HG02798 (cell line): ENCODE measurements around the gene RUNDC3A.
A peak's percentile ranks its signal among the peaks of the same experiment; 100 is the strongest.
"Not testable (repeated sequence)": the region's sequence is repeated elsewhere in the genome, so short reads cannot be mapped to it uniquely, and the experiment has no call there.

ENCODE experiments used
- ATAC-seq: cut with Tn5 transposase; IDR thresholded peaks from one replicate; pipeline ENCODE4 v1.9.1; 2021; ENCODE audit warnings: mild to moderate bottlenecking; ENCODE audit not compliant: unreplicated experiment, poor library complexity

The RUNDC3A gene

GRCh38 chr17:44317545-44317944 lies 9.1 kb downstream of the RUNDC3A start:
- ATAC-seq = no peak

GRCh38 chr17:44318077-44318892 lies 9.9 kb downstream of the RUNDC3A start:
- no peak for ATAC-seq

- ATAC-seq = no peak
Measured at GRCh38 chr17:44320066-44320465, 11.7 kb downstream of the RUNDC3A start.

GRCh38 chr17:44321246-44322120 lies 13.1 kb downstream of the RUNDC3A start:
- ATAC-seq = no peak

- ATAC-seq = no peak
Measured at GRCh38 chr17:44322236-44322895, 14.0 kb downstream of the RUNDC3A start.

GRCh38 chr17:44323359-44324091 lies 15.1 kb downstream of the RUNDC3A start:
- ATAC-seq = no peak

- no peak for ATAC-seq
Measured at GRCh38 chr17:44324092-44324570, 15.7 kb downstream of the RUNDC3A start.

- peak; percentile 82 for ATAC-seq
Measured at GRCh38 chr17:44324571-44325275, 16.3 kb downstream of the RUNDC3A start, which contains the start of gene SLC25A39. TSS of gene SLC25A39 (minus strand) at chr17:44324823. CDS start at chr17:44323562, 1,261 bp downstream.

- peak; percentile 59 for ATAC-seq
Measured at GRCh38 chr17:44326861-44327444, 18.6 kb downstream of the RUNDC3A start.

- no peak for ATAC-seq
Measured at GRCh38 chr17:44327715-44328449, 19.5 kb downstream of the RUNDC3A start.

GRCh38 chr17:44329516-44329915 lies 21.1 kb downstream of the RUNDC3A start:
- ATAC-seq = not testable (repeated sequence)

GRCh38 chr17:44330263-44330662 lies 21.9 kb downstream of the RUNDC3A start:
- not testable (repeated sequence) for ATAC-seq

GRCh38 chr17:44331249-44331760 lies 22.9 kb downstream of the RUNDC3A start:
- ATAC-seq = no peak

GRCh38 chr17:44333371-44333770 lies 25.0 kb downstream of the RUNDC3A start:
- ATAC-seq = no peak

- ATAC-seq = no peak
Measured at GRCh38 chr17:44334315-44334714, 25.9 kb downstream of the RUNDC3A start.

GRCh38 chr17:44334727-44335126 lies 26.3 kb downstream of the RUNDC3A start:
- no peak for ATAC-seq

GRCh38 chr17:44335564-44335963 lies 27.2 kb downstream of the RUNDC3A start:
- ATAC-seq = no peak

GRCh38 chr17:44335968-44336367 lies 27.6 kb downstream of the RUNDC3A start:
- no peak for ATAC-seq
